Measurements from ENCODE around the gene PLEKHF1. TPM values are rescaled to one million over a fixed set of nuclear protein-coding genes. Genes with fewer than 3 reads are reported as not detected.

PLEKHF1 gene
- total and polyA plus RNA-seq, 12 donors = 0.62 to 23.1 (median 6.9) TPM

GRCh38 chr19:29644210-29644609, 21.1 kb upstream of the PLEKHF1 start:
- no peak for DNase-seq
- no peaks in the 10 kb centered on the region for H3K27me3 ChIP-seq
- no peak overlapping the region for H3K27ac ChIP-seq
- intact Hi-C loops (cut with DNase I) = no loop called here
- TF ChIP-seq CTCF (IDR thresholded peaks at IDR 0.05) = no peak
- TF ChIP-seq POLR2A (IDR thresholded peaks at IDR 0.05) = no peak
- peaks cover 0 to 6% of the 10 kb centered on the region in 2 donors for H3K4me1 ChIP-seq (replicated peaks in 1 of 2)
- H3K9me3 ChIP-seq (replicated peaks in 1 of 3) = no peaks in the 10 kb centered on the region
- no peaks in the 10 kb centered on the region for H3K36me3 ChIP-seq (replicated peaks in 1 of 2)
- H3K4me3 ChIP-seq = no peak overlapping the region
- WGBS, 4 donors = 85 to 93% (median 87%) methylated on average over 6 of the region's 6 CpGs

- no peak for TF ChIP-seq POLR2A (IDR thresholded peaks at IDR 0.05)
- no peak for TF ChIP-seq CTCF (IDR thresholded peaks at IDR 0.05)
- Histone ChIP-seq H3K36me3 (replicated peaks in 1 of 2) (no peaks in the 10 kb centered on the region), H3K9me3 (replicated peaks in 1 of 3) (no peaks in the 10 kb centered on the region), H3K4me3 (no peak overlapping the region), H3K4me1 (replicated peaks in 1 of 2) (peaks cover 0 to 6% of the 10 kb centered on the region in 2 donors), H3K27me3 (no peaks in the 10 kb centered on the region), H3K27ac (no peak overlapping the region)
- no peak for DNase-seq
- WGBS, 4 donors = 56 to 64% (median 59%) methylated on average over 5 of the region's 5 CpGs
- intact Hi-C loops (cut with DNase I) = no loop called here
Observed at GRCh38 chr19:29645491-29645867, 19.8 kb upstream of the PLEKHF1 start.

GRCh38 chr19:29645911-29646310, 19.4 kb upstream of the PLEKHF1 start:
- Histone ChIP-seq H3K36me3 (replicated peaks in 1 of 2) (no peaks in the 10 kb centered on the region), H3K4me3 (no peak overlapping the region), H3K27me3 (no peaks in the 10 kb centered on the region), H3K4me1 (replicated peaks in 1 of 2) (peaks cover 0 to 6% of the 10 kb centered on the region in 2 donors), H3K9me3 (replicated peaks in 1 of 3) (no peaks in the 10 kb centered on the region), H3K27ac (no peak overlapping the region)
- intact Hi-C loops (cut with DNase I) = no loop called here
- 14 to 31% (median 18%) methylated on average over 8 of the region's 8 CpGs for WGBS, 4 donors
- TF ChIP-seq CTCF (IDR thresholded peaks at IDR 0.05) = no peak
- TF ChIP-seq POLR2A (IDR thresholded peaks at IDR 0.05) = no peak
- DNase-seq = peak in 6 of 7 donors; percentile 33 to 56 (median 51)

GRCh38 chr19:29650772-29651387, 14.4 kb upstream of the PLEKHF1 start:
- peaks cover 0 to 3% of the 10 kb centered on the region in 2 donors for H3K4me1 ChIP-seq (replicated peaks in 1 of 2)
- whole genome bisulfite sequencing, 4 donors = 51 to 57% (median 54%) methylated on average over 7 of the region's 7 CpGs
- DNase-seq = no peak
- H3K27me3 ChIP-seq = peaks cover 24% of the 10 kb centered on the region
- TF ChIP-seq CTCF (IDR thresholded peaks at IDR 0.05) (no peak), POLR2A (IDR thresholded peaks at IDR 0.05) (no peak)
- peaks cover 0 to 5% (median 0%) of the 10 kb centered on the region in 3 donors for H3K9me3 ChIP-seq (replicated peaks in 1 of 3)
- no peaks in the 10 kb centered on the region for H3K36me3 ChIP-seq (replicated peaks in 1 of 2)
- intact Hi-C loops (cut with DNase I) = no loop called here
- H3K27ac ChIP-seq = no peak overlapping the region
- H3K4me3 ChIP-seq = no peak overlapping the region
